ENCODE data around the gene PRKAA2. TPM values are rescaled to one million over a fixed set of nuclear protein-coding genes. Genes with fewer than 3 reads are reported as not detected.

PRKAA2 gene
- total RNA-seq, 1 experiment from 2014 or later: 4.0 TPM

DNA sequence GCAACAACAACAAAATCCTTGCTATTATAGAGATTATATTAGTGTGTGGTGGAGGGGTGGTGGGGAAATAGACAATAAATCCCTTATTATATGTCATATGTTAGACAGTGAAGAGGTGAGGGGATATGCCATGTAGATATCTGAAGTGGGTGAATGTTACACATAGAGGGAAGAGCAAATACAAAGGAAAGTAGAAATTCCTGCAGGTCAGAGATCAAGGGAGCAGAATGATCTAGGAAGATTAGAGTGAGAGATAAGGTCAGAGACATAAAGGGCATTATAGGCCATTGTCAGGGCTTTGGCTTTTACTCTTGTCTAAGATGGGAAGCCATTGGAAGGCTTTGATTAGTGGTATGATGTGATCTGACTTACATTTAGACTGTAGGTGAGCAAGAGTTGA, 38.5 kb downstream of the PRKAA2 start:
- TF ChIP-seq CTCF (conservative IDR thresholded peaks at IDR 0.05): no peak
- no peak overlapping the region for H3T11ph ChIP-seq (ENCODE audit: low read length)
- no peaks in the 10 kb centered on the region for H3K9me3 ChIP-seq (ENCODE audit: control insufficient read depth, low read depth, low read length)
- H2AFZ ChIP-seq (ENCODE audit: low read length): no peak overlapping the region
- no peak overlapping the region for H3K14ac ChIP-seq (ENCODE audit: insufficient read depth, low read length)
- H3K23ac ChIP-seq (ENCODE audit: insufficient read length, low read depth, low read length): no peak overlapping the region
- H3K4me1 ChIP-seq (ENCODE audit: insufficient read depth, low read length): no peaks in the 10 kb centered on the region
- no peaks in the 10 kb centered on the region for H3K27me3 Mint-ChIP-seq (ENCODE audit: low read depth)
- H2BK5ac ChIP-seq (ENCODE audit: insufficient read length, low read length): no peak overlapping the region
- H4K20me1 ChIP-seq (ENCODE audit: control insufficient read depth, insufficient read depth, insufficient read length): no peaks in the 10 kb centered on the region
- no peak for DNase-seq
- no peak overlapping the region for H3K56ac ChIP-seq (ENCODE audit: insufficient read length, low read depth, low read length)
- no peaks in the 10 kb centered on the region for H3K23me2 ChIP-seq (ENCODE audit: insufficient read length, low read depth, low read length, poor library complexity, severe bottlenecking)
- no peak overlapping the region for H3K27ac ChIP-seq (ENCODE audit: insufficient read length, low read depth, low read length)
- no peak overlapping the region for H3K4me3 Mint-ChIP-seq
- no peaks in the 10 kb centered on the region for H3K79me1 ChIP-seq (ENCODE audit: insufficient read depth, low read depth, low read length, poor library complexity, severe bottlenecking)
- H3K27me3 ChIP-seq (ENCODE audit: insufficient read depth, low read length): no peaks in the 10 kb centered on the region
- H3K4me1 Mint-ChIP-seq: peaks cover 2 to 3% of the 10 kb centered on the region in 2 experiments; a peak in 3 of 4 replicates
- H4K5ac ChIP-seq (ENCODE audit: insufficient read length, low read depth, low read length): no peak overlapping the region
- no peak overlapping the region for H4K91ac ChIP-seq (ENCODE audit: insufficient read length, low read depth, low read length)
- H2BK120ac ChIP-seq (ENCODE audit: low read depth, low read length, poor library complexity, severe bottlenecking): no peak overlapping the region
- H2BK20ac ChIP-seq (ENCODE audit: low read depth, low read length, poor library complexity, severe bottlenecking): no peak overlapping the region
- no peak overlapping the region for H2BK12ac ChIP-seq (ENCODE audit: insufficient read length, low read depth, low read length)
- peaks cover 0 to 3% of the 10 kb centered on the region in 2 experiments; a peak in 1 of 5 replicates for H3K9me3 Mint-ChIP-seq
- H3K36me3 Mint-ChIP-seq (ENCODE audit: insufficient read depth in 1 of 3, low read depth in 3 of 3): peaks cover 4 to 13% (median 5%) of the 10 kb centered on the region in 3 experiments; a peak in 5 of 7 replicates
- H3K27ac Mint-ChIP-seq: no peak overlapping the region
- no peak overlapping the region for H3K4me2 ChIP-seq (ENCODE audit: insufficient read depth, insufficient read length, low read length)
- no peak overlapping the region for H3K4ac ChIP-seq (ENCODE audit: low read depth, low read length)
- no peak overlapping the region for H2BK15ac ChIP-seq (ENCODE audit: low read depth, low read length)
- no peak overlapping the region for H3K18ac ChIP-seq (ENCODE audit: insufficient read length, low read depth, low read length)
- no peak overlapping the region for H3K9ac ChIP-seq (ENCODE audit: extremely low read depth, insufficient read length, low read length)
- H3K79me2 ChIP-seq (ENCODE audit: insufficient read depth, low read length): no peaks in the 10 kb centered on the region
- no peak overlapping the region for H2AK5ac ChIP-seq (ENCODE audit: insufficient read length, low read length)
- no peak overlapping the region for H4K8ac ChIP-seq (replicated peaks; ENCODE audit: insufficient read length, low read depth, low read length)

Data from H9 (cell line).